GM12878 (cell line): ENCODE results near the gene SEMA3B.

Experiments used
- EZH2 ChIP-seq: IDR thresholded peaks from 2 replicates; pipeline ENCODE4 v1.6.1; 2012; ENCODE audit warnings: low read depth, mild to moderate bottlenecking, control low read depth, inconsistent platforms, low read length, borderline replicate concordance; ENCODE audit not compliant: control insufficient read depth
- RCOR1 ChIP-seq: conservative IDR thresholded peaks from 2 replicates; pipeline ENCODE4 v1.6.1; 2012; ENCODE audit warnings: low read depth, low read length, improper control_type of control experiment
- ZNF274 ChIP-seq: IDR thresholded peaks from one replicate; pipeline ENCODE4 v1.8.0; 2011; ENCODE audit not compliant: insufficient read length, insufficient read depth
- TF ChIP-seq, protein P1 (sequence below): fragments of 150-350 bp; IDR thresholded peaks from 2 replicates; pipeline ENCODE4 v1.6.1; 2016; ENCODE audit warnings: low read depth, low read length
- TF ChIP-seq, protein P2 (sequence below): IDR thresholded peaks from 2 replicates; pipeline ENCODE4 v1.6.1; 2012; ENCODE audit warnings: low read depth, low read length, improper control_type of control experiment
- TF ChIP-seq, protein P3 (sequence below), 3 experiments: IDR thresholded peaks in 2 of 3; conservative IDR thresholded peaks in 1 of 3; 2 replicates each; pipeline ENCODE4 v1.5.1; 2011; ENCODE audit warnings: low read depth in 3 of 3, low read length in 3 of 3, mild to moderate bottlenecking in 3 of 3, control low read depth in 2 of 3, moderate library complexity in 2 of 3, inconsistent platforms in 1 of 3, mixed read lengths in 1 of 3; ENCODE audit not compliant: control insufficient read depth in 2 of 3, insufficient read depth in 1 of 3; ENCODE audit errors: extremely low read depth in 1 of 3

DNA sequence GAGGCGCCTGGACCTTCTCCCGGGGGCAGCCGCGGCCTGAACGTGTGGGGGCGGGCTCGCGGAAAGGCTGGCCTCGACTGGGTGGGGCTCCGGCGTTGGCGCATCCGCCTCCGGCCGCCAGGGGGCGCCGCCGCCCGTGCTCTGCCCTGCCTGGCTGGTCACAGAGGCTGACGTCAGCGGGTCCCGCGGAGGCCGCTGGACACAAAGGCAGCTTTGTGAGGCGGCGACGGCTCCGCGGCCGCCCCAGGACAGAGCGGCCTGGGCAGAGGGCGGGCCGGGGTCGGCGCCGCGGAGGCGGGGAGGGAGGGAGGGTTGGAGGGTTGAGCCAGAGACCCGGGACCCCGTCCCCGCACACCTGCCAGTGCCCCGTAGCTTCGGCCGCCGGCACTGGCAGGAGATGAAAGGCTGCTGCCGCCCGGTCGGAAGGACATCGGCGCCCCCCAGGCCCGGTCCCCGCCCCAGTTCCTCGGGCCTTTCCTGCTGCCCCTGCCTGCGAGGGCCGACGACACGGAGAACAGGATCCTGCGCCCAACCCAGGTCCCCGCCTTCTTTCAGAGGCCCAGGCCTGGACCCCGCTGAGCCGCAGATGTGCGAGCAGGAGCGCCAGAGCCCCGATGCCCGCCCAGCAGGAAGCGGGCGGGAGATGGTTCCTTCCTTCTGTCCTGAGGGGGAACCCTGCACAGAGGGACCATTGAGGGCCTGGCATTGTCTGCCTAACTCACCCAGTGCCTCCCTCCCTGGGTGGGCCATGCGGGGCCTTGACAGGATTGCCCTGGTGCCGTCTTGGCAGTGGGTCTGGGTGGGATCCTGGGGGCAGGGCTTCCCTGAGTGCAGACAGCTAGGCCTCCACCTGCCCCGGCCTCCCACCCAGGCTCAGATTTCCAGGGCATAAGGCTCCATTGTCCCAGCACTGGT, 8.7 kb upstream of the SEMA3B start:
- TF ChIP-seq EZH2, result no peak
- TF ChIP-seq, protein P1, sequence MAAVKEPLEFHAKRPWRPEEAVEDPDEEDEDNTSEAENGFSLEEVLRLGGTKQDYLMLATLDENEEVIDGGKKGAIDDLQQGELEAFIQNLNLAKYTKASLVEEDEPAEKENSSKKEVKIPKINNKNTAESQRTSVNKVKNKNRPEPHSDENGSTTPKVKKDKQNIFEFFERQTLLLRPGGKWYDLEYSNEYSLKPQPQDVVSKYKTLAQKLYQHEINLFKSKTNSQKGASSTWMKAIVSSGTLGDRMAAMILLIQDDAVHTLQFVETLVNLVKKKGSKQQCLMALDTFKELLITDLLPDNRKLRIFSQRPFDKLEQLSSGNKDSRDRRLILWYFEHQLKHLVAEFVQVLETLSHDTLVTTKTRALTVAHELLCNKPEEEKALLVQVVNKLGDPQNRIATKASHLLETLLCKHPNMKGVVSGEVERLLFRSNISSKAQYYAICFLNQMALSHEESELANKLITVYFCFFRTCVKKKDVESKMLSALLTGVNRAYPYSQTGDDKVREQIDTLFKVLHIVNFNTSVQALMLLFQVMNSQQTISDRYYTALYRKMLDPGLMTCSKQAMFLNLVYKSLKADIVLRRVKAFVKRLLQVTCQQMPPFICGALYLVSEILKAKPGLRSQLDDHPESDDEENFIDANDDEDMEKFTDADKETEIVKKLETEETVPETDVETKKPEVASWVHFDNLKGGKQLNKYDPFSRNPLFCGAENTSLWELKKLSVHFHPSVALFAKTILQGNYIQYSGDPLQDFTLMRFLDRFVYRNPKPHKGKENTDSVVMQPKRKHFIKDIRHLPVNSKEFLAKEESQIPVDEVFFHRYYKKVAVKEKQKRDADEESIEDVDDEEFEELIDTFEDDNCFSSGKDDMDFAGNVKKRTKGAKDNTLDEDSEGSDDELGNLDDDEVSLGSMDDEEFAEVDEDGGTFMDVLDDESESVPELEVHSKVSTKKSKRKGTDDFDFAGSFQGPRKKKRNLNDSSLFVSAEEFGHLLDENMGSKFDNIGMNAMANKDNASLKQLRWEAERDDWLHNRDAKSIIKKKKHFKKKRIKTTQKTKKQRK, result no peak
- TF ChIP-seq, protein P2, sequence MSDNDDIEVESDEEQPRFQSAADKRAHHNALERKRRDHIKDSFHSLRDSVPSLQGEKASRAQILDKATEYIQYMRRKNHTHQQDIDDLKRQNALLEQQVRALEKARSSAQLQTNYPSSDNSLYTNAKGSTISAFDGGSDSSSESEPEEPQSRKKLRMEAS, result peak; percentile 15; the same call in 1 of the 2 replicates
- TF ChIP-seq RCOR1, result no peak
- TF ChIP-seq ZNF274, result no peak
- TF ChIP-seq, protein P3, sequence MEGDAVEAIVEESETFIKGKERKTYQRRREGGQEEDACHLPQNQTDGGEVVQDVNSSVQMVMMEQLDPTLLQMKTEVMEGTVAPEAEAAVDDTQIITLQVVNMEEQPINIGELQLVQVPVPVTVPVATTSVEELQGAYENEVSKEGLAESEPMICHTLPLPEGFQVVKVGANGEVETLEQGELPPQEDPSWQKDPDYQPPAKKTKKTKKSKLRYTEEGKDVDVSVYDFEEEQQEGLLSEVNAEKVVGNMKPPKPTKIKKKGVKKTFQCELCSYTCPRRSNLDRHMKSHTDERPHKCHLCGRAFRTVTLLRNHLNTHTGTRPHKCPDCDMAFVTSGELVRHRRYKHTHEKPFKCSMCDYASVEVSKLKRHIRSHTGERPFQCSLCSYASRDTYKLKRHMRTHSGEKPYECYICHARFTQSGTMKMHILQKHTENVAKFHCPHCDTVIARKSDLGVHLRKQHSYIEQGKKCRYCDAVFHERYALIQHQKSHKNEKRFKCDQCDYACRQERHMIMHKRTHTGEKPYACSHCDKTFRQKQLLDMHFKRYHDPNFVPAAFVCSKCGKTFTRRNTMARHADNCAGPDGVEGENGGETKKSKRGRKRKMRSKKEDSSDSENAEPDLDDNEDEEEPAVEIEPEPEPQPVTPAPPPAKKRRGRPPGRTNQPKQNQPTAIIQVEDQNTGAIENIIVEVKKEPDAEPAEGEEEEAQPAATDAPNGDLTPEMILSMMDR (IDR thresholded peaks at IDR 0.05 in 2 of 3, conservative IDR thresholded peaks at IDR 0.05 in 1 of 3; ENCODE audit: control insufficient read depth in 2 of 3, extremely low read depth in 1 of 3, insufficient read depth in 1 of 3, low read depth in 3 of 3, low read length in 3 of 3), result peak; percentile 91 to 98 (median 96)
